HG03060 (cell line): ENCODE data around the gene GPC6.
"Not testable (repeated sequence)": the region's sequence is repeated elsewhere in the genome, so short reads cannot be mapped to it uniquely, and the experiment has no call there.

Experiments used
- ATAC-seq: cut with Tn5 transposase; IDR thresholded peaks from one replicate; pipeline ENCODE4 v1.9.1; 2021; ENCODE audit warnings: low read depth, moderate number of reproducible peaks; ENCODE audit not compliant: unreplicated experiment

GPC6 gene

DNA sequence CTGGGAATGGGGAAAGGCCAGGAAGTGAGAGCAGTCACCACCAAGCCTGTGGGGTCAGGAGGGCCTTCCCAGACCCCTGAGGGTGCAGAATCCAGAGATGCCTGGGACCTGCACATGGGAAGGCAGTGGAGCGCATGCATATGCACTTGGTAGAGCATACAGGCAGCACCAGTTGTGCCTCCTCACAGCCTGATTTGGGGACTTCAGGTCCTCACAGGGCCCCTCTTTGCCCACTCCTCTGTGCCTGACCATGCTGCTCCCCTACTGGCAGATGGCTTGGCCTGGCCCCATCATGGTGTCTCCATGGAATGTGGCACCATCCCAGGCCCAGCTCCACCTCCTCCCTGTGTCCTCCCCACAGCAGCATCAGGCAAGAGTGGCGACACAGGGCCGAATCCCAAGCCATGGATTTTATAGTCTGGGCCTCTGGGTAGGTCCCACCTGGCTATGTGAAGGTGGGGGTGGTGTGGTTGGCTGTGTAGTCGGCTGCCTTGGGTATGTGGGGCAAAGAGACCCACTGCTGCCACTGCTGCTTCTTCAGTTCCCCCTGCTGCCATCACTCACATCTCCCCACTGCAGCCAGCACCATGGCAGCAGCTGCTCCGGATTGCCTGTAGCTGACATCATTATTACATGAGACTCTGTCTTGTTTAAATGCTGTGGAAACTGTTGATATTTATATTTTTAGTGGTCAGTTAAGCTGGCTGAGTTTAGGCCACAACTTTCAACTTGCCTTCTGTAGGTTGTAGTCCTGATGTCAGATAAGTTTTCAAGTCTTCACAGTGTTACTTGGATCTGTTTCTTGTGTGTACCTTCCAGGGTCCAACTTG, 247.0 kb downstream of the GPC6 start:
- no peak for ATAC-seq

- no peak for ATAC-seq
Observed at GRCh38 chr13:93476175-93476574, 249.6 kb downstream of the GPC6 start.

- no peak for ATAC-seq
Observed at GRCh38 chr13:93477238-93477637, 250.6 kb downstream of the GPC6 start.

DNA sequence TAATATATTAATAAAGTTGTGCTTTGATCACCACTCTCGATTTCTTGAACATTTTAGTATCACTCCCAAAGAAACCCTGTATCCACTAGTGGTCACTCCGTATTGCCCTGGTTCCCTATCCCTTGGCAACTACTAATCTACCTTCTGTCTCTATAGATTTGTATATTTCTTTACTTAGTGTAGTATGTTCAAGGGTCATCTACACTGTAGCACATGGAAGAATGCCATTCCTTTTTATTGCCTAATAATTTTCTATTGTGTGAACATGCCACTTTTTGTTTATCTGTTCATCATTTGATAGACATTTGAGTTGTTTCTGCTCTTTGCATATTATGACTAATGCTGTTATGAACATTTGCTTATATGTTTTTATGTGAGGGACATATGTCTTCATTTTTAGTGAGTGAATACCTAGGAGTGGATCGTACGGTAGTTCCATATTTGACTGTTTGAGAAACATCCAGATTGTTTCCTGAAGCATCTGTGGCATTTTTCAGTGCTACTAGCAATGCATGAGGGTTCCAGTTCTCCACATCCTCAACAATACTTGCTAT, 254.0 kb downstream of the GPC6 start:
- ATAC-seq, result no peak

GRCh38 chr13:93496117-93496516, 269.5 kb downstream of the GPC6 start:
- ATAC-seq, result not testable (repeated sequence)

GRCh38 chr13:93496985-93497673, 270.5 kb downstream of the GPC6 start:
- ATAC-seq, result no peak

- no peak for ATAC-seq
Observed at GRCh38 chr13:93499991-93500390, 273.4 kb downstream of the GPC6 start.

- ATAC-seq, result no peak
Observed at GRCh38 chr13:93502071-93502470, 275.5 kb downstream of the GPC6 start.

DNA sequence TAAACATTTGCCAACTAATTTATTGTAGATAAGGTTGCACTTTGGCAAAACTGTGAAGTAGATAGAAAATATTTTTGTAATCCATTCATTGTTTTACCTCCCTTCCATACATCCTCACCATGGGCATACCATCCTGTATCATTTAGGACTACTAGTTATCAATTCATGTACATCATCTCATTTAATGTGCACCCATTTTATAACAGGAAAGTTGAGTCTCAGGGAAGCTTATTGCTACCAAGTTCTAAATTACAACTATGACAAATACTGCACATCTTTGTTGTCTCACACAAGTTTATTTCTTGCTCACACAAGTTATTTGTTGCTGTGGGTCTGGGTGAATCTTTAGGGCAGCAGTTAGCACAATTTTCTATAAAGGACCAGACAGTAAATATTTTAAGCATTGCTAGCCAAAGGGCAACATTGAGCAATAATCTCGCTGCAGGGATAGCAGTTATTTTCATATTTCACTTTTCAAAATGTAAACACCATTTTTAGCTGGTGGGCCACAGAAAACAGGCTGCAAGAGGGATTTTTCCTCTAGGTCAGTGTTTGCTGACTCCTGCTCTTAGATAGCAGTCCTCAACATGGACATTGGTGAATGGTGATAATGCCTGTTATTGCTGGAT, 276.5 kb downstream of the GPC6 start:
- no peak for ATAC-seq

DNA sequence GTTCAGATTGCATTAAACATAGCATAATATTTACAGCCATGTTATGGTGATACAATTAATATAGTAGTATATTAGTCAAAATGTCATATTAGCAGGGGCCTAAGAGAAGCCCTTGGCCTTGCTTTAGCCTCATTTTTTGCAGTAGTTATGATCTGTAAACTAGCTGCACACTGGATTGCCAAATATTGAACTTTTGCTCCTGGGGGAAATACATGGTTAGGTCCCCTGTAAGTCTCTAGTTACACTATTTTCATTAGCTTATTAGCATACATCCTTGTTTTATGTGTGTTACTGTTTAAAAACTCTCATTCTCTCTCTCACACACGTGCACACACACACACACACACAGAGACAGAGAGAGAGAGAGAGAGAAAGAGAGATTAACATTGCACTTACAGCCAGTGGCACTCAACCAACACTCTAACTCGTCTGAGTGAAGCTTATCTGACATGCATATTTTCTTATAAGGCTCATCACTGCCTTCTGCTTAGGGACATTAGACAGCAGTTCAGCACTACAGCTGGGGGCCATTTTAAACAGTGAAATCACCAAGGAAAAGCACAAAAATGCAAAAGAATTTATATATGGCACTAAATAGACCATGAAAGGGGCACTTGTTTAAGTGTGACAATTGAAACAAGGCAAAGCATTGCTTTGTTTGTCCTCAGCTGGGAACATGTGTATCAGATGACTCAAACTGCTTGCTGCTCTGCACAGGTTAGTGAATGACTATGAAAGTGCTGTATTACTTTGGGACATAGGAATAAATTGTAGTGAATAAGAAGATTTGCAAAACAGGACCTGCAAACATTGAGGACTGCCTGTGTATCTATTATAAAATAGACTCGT, 278.7 kb downstream of the GPC6 start:
- no peak for ATAC-seq

DNA sequence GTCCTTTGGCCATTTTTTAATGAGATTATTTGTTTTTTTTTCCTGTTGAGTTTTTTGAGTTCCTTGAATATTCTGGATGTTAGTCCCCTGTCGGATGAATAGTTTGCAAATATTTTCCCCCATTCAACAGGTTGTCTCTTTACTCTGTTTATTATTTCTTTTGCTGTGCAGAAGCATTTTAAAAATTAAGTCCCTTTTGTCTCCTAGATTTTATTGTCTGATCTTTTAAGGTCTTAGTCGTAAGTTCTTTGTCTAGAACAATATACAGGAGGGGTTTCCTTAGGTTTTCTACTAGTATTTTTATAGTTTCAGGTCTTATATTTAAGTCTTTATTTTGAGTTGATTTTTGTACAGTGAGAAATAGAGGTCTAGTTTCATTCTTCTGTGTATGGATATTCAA, 284.4 kb downstream of the GPC6 start:
- no peak for ATAC-seq

GRCh38 chr13:93515267-93515666, 288.7 kb downstream of the GPC6 start:
- ATAC-seq, result no peak

GRCh38 chr13:93517658-93518057, 291.1 kb downstream of the GPC6 start:
- no peak for ATAC-seq

DNA sequence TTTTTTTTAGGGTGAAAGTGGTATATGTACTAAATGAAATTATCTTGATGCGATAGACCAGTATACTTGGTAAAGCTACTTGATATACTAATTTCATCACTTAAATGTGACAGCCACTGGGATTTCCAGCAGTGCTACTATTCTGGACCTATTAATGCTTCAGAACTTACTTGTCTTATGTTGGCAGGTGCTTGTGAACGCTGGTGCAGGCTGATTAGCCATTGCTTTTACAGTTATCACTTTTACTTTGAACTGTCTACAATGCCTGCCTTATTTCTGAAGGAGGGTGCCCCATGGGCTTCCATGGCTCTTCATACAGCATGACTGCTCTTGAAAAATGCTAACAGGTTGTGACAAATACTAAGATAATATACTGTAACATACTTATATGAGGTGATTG, 294.7 kb downstream of the GPC6 start:
- no peak for ATAC-seq

DNA sequence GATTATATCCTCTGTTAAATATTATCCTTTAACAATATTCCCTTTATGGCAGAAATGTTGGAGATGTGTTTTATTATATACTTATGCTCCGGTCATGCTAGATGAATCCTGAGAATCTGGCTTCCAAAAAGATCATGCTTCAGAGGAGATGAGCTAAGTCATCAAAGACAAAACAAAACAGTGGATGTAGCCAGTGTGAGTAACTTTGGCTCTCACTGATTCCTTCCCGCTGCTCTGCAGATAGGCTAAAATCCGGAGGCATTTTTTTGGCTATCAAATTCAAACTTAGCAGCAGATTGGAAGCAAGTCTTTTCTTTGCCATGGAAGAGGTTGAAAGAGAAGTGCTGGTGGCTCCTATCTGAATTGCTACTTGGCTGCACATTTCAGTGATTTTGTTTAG, 295.9 kb downstream of the GPC6 start:
- no peak for ATAC-seq

- ATAC-seq, result no peak
Observed at GRCh38 chr13:93525087-93525486, 298.5 kb downstream of the GPC6 start.

DNA sequence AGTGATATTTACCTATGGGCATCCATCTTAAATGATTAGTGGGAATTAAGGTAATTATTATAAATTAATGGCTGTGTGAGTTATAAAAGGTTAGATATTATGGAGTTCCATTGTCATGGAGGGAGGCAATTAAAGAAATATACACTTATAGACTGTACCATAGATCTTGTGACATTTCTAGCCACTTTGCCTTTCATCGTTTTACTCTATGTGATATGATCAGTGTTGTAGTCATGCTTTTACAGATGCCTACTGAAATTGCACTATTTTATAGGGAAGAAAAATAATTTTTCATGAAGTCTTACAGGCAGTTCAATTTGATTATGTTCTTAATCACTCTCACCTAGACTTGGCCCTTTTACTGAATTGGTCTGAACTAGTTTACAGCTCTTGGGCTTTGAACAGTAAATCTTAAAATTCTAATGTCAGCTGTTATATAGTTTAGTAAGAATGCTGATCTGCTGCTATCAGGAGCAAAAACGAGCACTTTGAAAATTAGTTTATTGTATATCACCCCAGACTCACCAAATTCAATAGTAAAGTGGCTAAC, 301.2 kb downstream of the GPC6 start:
- no peak for ATAC-seq

GRCh38 chr13:93529961-93530360, 303.4 kb downstream of the GPC6 start:
- no peak for ATAC-seq

DNA sequence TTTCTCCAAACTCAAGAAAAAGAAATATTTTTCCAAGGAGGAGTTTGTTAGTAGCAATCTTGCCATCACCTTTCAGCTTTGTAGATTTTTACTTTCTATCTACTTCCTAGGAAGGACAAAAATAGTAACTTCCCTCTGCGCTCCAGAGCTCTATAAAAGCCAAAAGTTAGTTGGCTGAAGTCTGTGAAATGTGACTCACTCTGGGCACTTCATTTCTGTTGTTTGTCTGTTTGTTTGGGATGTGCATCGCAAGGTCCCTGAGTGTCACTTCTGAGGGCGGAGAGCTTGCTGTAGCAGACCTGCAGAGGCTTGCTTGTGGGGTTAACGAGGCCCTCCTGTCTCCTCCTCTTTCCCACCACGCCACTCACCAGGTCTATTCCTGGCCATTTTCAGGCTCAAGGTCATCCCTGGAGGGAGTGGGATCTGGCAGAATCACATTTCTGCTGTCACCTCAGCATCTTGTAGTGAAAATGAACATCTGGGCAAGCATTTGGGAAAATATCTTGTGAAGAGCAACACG, 307.6 kb downstream of the GPC6 start:
- no peak for ATAC-seq

DNA sequence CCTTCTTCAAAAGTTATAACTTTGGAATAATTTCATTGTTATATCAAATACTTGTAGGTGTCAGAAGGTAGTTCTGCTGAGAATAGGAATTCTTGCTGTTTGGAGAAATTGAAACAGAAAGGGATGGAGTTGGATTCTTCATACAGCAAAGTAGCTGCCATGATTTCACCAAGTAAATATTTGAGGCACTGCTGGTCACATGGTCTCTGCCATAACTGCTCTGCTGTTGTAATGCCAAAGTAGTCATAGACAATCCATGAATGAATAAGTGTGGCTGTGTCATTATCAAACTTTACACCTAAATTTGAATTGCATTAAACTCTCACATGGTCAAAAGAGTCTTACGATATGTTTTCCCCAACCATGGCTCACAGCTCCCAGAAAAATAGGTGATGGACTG, 308.6 kb downstream of the GPC6 start:
- no peak for ATAC-seq
